HEK293 (cell line): ENCODE measurements around the gene TAF6L.

Source experiments
- EGR2 ChIP-seq: fragments of 450-650 bp; formaldehyde crosslinking; IDR thresholded peaks from 2 replicates; pipeline ENCODE4 v1.5.1; 2016; ENCODE audit warnings: low read depth, missing biosample characterization, missing genetic modification characterization
- HOXD13 ChIP-seq: sonication (generic); formaldehyde crosslinking; IDR thresholded peaks from 2 replicates; pipeline ENCODE4 v1.8.0; 2022; ENCODE audit warnings: missing genetic modification reagents, borderline replicate concordance
- ZBTB1 ChIP-seq: fragments of 450-650 bp; formaldehyde crosslinking; IDR thresholded peaks from 2 replicates; pipeline ENCODE4 v1.5.1; 2016; ENCODE audit warnings: missing biosample characterization, missing genetic modification characterization
- ZFP41 ChIP-seq: fragments of 450-650 bp; formaldehyde crosslinking; IDR thresholded peaks from 2 replicates; pipeline ENCODE4 v1.5.1; 2016; ENCODE audit warnings: missing biosample characterization, missing genetic modification characterization, borderline replicate concordance
- ZNF140 ChIP-seq: fragments of 450-650 bp; formaldehyde crosslinking; IDR thresholded peaks from 2 replicates; pipeline ENCODE4 v1.5.1; 2016; ENCODE audit warnings: missing biosample characterization, missing genetic modification characterization
- ZNF184 ChIP-seq: fragments of 450-650 bp; IDR thresholded peaks from 2 replicates; pipeline ENCODE4 v1.5.1; 2018; ENCODE audit warnings: missing biosample characterization, mild to moderate bottlenecking, missing genetic modification characterization
- ZNF266 ChIP-seq: fragments of 450-650 bp; formaldehyde crosslinking; IDR thresholded peaks from 2 replicates; pipeline ENCODE4 v1.5.1; 2016; ENCODE audit warnings: missing biosample characterization, missing genetic modification characterization, low read depth
- ZNF274 ChIP-seq, 2 experiments: fragments of 200-500 bp in 1 of 2; fragments of 450-650 bp in 1 of 2; sonication (Bioruptor generic) in 1 of 2; formaldehyde crosslinking in 1 of 2; IDR thresholded peaks; 2 replicates each; pipeline versions ENCODE4 v1.5.1 to v1.6.1; 2014 to 2016; ENCODE audit warnings: borderline replicate concordance in 1 of 2, inconsistent platforms in 1 of 2, low read length in 1 of 2, missing biosample characterization in 1 of 2, missing genetic modification characterization in 1 of 2
- ZNF302 ChIP-seq: fragments of 450-650 bp; formaldehyde crosslinking; IDR thresholded peaks from 2 replicates; pipeline ENCODE4 v1.5.1; 2016; ENCODE audit warnings: missing biosample characterization, missing genetic modification characterization, low read depth
- ZNF311 ChIP-seq: fragments of 450-650 bp; formaldehyde crosslinking; IDR thresholded peaks from 2 replicates; pipeline ENCODE4 v1.5.1; 2017; ENCODE audit warnings: missing biosample characterization, missing genetic modification characterization, borderline replicate concordance
- ZNF416 ChIP-seq: fragments of 450-650 bp; formaldehyde crosslinking; IDR thresholded peaks from 2 replicates; pipeline ENCODE4 v1.5.1; 2016; ENCODE audit warnings: missing biosample characterization, missing genetic modification characterization
- ZNF501 ChIP-seq: fragments of 450-650 bp; formaldehyde crosslinking; IDR thresholded peaks from 2 replicates; pipeline ENCODE4 v1.5.1; 2016; ENCODE audit warnings: missing biosample characterization, missing genetic modification characterization
- ZNF555 ChIP-seq: fragments of 450-650 bp; formaldehyde crosslinking; conservative IDR thresholded peaks from 2 replicates; pipeline ENCODE4 v1.5.1; 2017; ENCODE audit warnings: missing biosample characterization, mild to moderate bottlenecking, missing genetic modification characterization, inconsistent platforms
- ZNF560 ChIP-seq: fragments of 450-650 bp; formaldehyde crosslinking; IDR thresholded peaks from 2 replicates; pipeline ENCODE4 v1.5.1; 2017; ENCODE audit warnings: missing biosample characterization, missing genetic modification characterization, borderline replicate concordance
- ZNF561 ChIP-seq: fragments of 450-650 bp; IDR thresholded peaks from 2 replicates; pipeline ENCODE4 v1.5.1; 2018; ENCODE audit warnings: missing biosample characterization, missing genetic modification characterization, borderline replicate concordance
- ZNF571 ChIP-seq: fragments of 450-650 bp; formaldehyde crosslinking; IDR thresholded peaks from 2 replicates; pipeline ENCODE4 v1.5.0; 2017; ENCODE audit warnings: missing biosample characterization, missing genetic modification characterization
- ZNF660 ChIP-seq: fragments of 450-650 bp; IDR thresholded peaks from 2 replicates; pipeline ENCODE4 v1.5.1; 2018; ENCODE audit warnings: missing biosample characterization, mild to moderate bottlenecking, missing genetic modification characterization
- ZNF701 ChIP-seq: fragments of 450-650 bp; formaldehyde crosslinking; IDR thresholded peaks from 2 replicates; pipeline ENCODE4 v1.5.1; 2016; ENCODE audit warnings: missing biosample characterization, missing genetic modification characterization
- ZNF747 ChIP-seq: fragments of 450-650 bp; formaldehyde crosslinking; IDR thresholded peaks from 2 replicates; pipeline ENCODE4 v1.5.1; 2016; ENCODE audit warnings: missing biosample characterization, missing genetic modification characterization
- ZNF768 ChIP-seq: fragments of 450-650 bp; formaldehyde crosslinking; IDR thresholded peaks from 2 replicates; pipeline ENCODE4 v1.5.1; 2018; ENCODE audit warnings: missing biosample characterization, mild to moderate bottlenecking, missing genetic modification characterization
- ZNF791 ChIP-seq: fragments of 450-650 bp; formaldehyde crosslinking; IDR thresholded peaks from 2 replicates; pipeline ENCODE4 v1.5.1; 2016; ENCODE audit warnings: missing biosample characterization, missing genetic modification characterization
- ZNF830 ChIP-seq: fragments of 450-650 bp; IDR thresholded peaks from 2 replicates; pipeline ENCODE4 v1.5.0; 2018; ENCODE audit warnings: missing biosample characterization, missing genetic modification characterization, low read depth, mild to moderate bottlenecking, moderate library complexity
- ZSCAN16 ChIP-seq: fragments of 450-650 bp; formaldehyde crosslinking; IDR thresholded peaks from 2 replicates; pipeline ENCODE4 v1.5.1; 2016; ENCODE audit warnings: missing biosample characterization, missing genetic modification characterization
- TF ChIP-seq, protein P1 (sequence below): fragments of 450-650 bp; formaldehyde crosslinking; IDR thresholded peaks from 2 replicates; pipeline ENCODE4 v1.5.1; 2016; ENCODE audit warnings: missing biosample characterization, missing genetic modification characterization
- TF ChIP-seq, protein P2 (sequence below): fragments of 450-650 bp; formaldehyde crosslinking; IDR thresholded peaks from 2 replicates; pipeline ENCODE4; 2016; ENCODE audit warnings: missing biosample characterization, missing genetic modification characterization
- TF ChIP-seq, protein P3 (sequence below): fragments of 450-650 bp; formaldehyde crosslinking; IDR thresholded peaks from 2 replicates; pipeline ENCODE4 v1.5.1; 2016; ENCODE audit warnings: missing biosample characterization, missing genetic modification characterization
- TF ChIP-seq, protein P4 (sequence below): fragments of 450-650 bp; formaldehyde crosslinking; IDR thresholded peaks from 2 replicates; pipeline ENCODE4 v1.5.1; 2016; ENCODE audit warnings: missing biosample characterization, missing genetic modification characterization
- TF ChIP-seq, protein P5 (sequence below): fragments of 450-650 bp; formaldehyde crosslinking; IDR thresholded peaks from 2 replicates; pipeline ENCODE4 v1.5.1; 2016; ENCODE audit warnings: missing biosample characterization, missing genetic modification characterization
- TF ChIP-seq, protein P6 (sequence below): fragments of 450-650 bp; formaldehyde crosslinking; IDR thresholded peaks from 2 replicates; pipeline ENCODE4 v1.5.1; 2017; ENCODE audit warnings: missing biosample characterization, missing genetic modification characterization
- TF ChIP-seq, protein P7 (sequence below): sonication (generic); formaldehyde crosslinking; IDR thresholded peaks from 2 replicates; pipeline ENCODE4 v1.8.1; 2022; ENCODE audit warnings: mild to moderate bottlenecking, moderate library complexity, missing genetic modification reagents

TAF6L gene

DNA sequence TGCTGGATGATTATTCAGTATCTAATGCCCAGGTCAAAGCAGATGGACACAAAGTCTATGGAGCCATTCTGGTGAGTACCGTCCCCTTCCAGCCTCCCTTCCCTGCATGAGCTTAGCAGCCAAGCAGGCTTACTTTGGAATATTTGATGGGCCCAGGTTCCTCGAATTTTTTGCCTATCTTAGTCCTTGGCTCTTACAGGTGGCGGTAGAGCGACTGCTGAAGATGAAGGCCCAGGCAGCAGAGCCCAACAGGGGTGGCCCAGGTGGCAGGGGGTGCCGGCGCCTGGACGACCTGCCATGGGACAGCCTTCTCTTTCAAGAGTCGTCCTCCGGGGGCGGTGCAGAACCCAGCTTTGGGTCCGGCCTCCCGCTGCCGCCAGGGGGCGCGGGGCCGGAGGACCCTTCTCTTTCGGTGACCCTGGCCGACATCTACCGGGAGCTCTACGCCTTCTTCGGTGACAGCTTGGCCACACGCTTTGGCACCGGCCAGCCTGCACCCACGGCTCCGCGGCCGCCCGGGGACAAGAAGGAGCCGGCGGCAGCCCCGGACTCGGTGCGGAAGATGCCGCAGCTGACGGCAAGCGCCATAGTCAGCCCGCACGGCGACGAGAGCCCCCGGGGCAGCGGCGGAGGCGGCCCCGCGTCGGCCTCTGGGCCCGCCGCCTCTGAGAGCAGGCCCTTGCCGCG lies 15.3 kb downstream of the TAF6L start (continued):
- no peak for TF ChIP-seq ZNF311
- no peak for TF ChIP-seq ZNF768 (tag by site-specific recombination)
- TF ChIP-seq ZNF830 = no peak
- TF ChIP-seq ZNF701 (tag by site-specific recombination) = no peak
- TF ChIP-seq, protein P1, sequence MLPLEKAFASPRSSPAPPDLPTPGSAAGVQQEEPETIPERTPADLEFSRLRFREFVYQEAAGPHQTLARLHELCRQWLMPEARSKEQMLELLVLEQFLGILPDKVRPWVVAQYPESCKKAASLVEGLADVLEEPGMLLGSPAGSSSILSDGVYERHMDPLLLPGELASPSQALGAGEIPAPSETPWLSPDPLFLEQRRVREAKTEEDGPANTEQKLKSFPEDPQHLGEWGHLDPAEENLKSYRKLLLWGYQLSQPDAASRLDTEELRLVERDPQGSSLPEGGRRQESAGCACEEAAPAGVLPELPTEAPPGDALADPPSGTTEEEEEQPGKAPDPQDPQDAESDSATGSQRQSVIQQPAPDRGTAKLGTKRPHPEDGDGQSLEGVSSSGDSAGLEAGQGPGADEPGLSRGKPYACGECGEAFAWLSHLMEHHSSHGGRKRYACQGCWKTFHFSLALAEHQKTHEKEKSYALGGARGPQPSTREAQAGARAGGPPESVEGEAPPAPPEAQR = no peak
- no peak for TF ChIP-seq ZNF555 (tag by site-specific recombination)
- TF ChIP-seq ZNF791 (tag by site-specific recombination) = no peak
- TF ChIP-seq ZNF561 (tag by site-specific recombination) = no peak
- TF ChIP-seq, protein P2, sequence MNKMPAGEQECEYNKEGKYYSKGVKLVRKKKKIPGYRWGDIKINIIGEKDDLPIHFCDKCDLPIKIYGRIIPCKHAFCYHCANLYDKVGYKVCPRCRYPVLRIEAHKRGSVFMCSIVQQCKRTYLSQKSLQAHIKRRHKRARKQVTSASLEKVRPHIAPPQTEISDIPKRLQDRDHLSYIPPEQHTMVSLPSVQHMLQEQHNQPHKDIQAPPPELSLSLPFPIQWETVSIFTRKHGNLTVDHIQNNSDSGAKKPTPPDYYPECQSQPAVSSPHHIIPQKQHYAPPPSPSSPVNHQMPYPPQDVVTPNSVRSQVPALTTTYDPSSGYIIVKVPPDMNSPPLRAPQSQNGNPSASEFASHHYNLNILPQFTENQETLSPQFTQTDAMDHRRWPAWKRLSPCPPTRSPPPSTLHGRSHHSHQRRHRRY = no peak
- TF ChIP-seq ZNF140 (tag by site-specific recombination) = no peak
- TF ChIP-seq ZNF747 = no peak
- TF ChIP-seq ZNF571 = no peak
- no peak for TF ChIP-seq ZNF274 (IDR thresholded peaks at IDR 0.05; ENCODE audit: low read length)
- TF ChIP-seq ZNF274 (tag by site-specific recombination; IDR thresholded peaks at IDR 0.05; ENCODE audit: borderline replicate concordance) = no peak
- no peak for TF ChIP-seq ZNF501 (tag by site-specific recombination)
- TF ChIP-seq ZNF266 (tag by site-specific recombination) = no peak
- TF ChIP-seq, protein P3, sequence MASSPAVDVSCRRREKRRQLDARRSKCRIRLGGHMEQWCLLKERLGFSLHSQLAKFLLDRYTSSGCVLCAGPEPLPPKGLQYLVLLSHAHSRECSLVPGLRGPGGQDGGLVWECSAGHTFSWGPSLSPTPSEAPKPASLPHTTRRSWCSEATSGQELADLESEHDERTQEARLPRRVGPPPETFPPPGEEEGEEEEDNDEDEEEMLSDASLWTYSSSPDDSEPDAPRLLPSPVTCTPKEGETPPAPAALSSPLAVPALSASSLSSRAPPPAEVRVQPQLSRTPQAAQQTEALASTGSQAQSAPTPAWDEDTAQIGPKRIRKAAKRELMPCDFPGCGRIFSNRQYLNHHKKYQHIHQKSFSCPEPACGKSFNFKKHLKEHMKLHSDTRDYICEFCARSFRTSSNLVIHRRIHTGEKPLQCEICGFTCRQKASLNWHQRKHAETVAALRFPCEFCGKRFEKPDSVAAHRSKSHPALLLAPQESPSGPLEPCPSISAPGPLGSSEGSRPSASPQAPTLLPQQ = no peak
- no peak for TF ChIP-seq ZSCAN16 (tag by site-specific recombination)
- TF ChIP-seq ZNF560 (tag by site-specific recombination) = no peak
- TF ChIP-seq EGR2 (tag by site-specific recombination) = 0 out of 2 replicates have a peak, but pooled peaks have one; percentile 23
- TF ChIP-seq HOXD13 (CRISPR knock-in tag) = no peak
- TF ChIP-seq ZBTB1 (tag by site-specific recombination) = no peak
- TF ChIP-seq ZNF660 (tag by site-specific recombination) = peak; percentile 64
- no peak for TF ChIP-seq ZNF184 (tag by site-specific recombination)
- TF ChIP-seq ZFP41 = no peak
- TF ChIP-seq, protein P4, sequence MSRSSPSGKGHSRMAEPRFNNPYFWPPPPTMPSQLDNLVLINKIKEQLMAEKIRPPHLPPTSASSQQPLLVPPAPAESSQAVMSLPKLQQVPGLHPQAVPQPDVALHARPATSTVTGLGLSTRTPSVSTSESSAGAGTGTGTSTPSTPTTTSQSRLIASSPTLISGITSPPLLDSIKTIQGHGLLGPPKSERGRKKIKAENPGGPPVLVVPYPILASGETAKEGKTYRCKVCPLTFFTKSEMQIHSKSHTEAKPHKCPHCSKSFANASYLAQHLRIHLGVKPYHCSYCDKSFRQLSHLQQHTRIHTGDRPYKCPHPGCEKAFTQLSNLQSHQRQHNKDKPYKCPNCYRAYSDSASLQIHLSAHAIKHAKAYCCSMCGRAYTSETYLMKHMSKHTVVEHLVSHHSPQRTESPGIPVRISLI (tag by site-specific recombination) = no peak
- TF ChIP-seq ZNF302 (tag by site-specific recombination) = no peak
- TF ChIP-seq, protein P5, sequence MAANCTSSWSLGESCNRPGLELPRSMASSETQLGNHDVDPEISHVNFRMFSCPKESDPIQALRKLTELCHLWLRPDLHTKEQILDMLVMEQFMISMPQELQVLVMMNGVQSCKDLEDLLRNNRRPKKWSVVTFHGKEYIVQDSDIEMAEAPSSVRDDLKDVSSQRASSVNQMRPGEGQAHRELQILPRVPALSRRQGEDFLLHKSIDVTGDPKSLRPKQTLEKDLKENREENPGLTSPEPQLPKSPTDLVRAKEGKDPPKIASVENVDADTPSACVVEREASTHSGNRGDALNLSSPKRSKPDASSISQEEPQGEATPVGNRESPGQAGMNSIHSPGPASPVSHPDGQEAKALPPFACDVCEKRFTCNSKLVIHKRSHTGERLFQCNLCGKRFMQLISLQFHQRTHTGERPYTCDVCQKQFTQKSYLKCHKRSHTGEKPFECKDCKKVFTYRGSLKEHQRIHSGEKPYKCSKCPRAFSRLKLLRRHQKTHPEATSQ (tag by site-specific recombination) = no peak
- TF ChIP-seq, protein P6, sequence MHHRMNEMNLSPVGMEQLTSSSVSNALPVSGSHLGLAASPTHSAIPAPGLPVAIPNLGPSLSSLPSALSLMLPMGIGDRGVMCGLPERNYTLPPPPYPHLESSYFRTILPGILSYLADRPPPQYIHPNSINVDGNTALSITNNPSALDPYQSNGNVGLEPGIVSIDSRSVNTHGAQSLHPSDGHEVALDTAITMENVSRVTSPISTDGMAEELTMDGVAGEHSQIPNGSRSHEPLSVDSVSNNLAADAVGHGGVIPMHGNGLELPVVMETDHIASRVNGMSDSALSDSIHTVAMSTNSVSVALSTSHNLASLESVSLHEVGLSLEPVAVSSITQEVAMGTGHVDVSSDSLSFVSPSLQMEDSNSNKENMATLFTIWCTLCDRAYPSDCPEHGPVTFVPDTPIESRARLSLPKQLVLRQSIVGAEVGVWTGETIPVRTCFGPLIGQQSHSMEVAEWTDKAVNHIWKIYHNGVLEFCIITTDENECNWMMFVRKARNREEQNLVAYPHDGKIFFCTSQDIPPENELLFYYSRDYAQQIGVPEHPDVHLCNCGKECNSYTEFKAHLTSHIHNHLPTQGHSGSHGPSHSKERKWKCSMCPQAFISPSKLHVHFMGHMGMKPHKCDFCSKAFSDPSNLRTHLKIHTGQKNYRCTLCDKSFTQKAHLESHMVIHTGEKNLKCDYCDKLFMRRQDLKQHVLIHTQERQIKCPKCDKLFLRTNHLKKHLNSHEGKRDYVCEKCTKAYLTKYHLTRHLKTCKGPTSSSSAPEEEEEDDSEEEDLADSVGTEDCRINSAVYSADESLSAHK (tag by site-specific recombination) = no peak
- TF ChIP-seq, protein P7, sequence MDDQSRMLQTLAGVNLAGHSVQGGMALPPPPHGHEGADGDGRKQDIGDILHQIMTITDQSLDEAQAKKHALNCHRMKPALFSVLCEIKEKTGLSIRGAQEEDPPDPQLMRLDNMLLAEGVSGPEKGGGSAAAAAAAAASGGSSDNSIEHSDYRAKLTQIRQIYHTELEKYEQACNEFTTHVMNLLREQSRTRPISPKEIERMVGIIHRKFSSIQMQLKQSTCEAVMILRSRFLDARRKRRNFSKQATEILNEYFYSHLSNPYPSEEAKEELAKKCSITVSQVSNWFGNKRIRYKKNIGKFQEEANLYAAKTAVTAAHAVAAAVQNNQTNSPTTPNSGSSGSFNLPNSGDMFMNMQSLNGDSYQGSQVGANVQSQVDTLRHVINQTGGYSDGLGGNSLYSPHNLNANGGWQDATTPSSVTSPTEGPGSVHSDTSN (CRISPR knock-in tag) = no peak
- TF ChIP-seq ZNF416 (tag by site-specific recombination) = no peak
